OCI-LY3 (cell line): Measurements from ENCODE around the gene NAV2.
A peak's percentile ranks its signal among the peaks of the same experiment; 100 is the strongest.

Experiments
- H2AFZ ChIP-seq: fragments of 200-600, 300-600 bp; shearing (Covaris generic); 2 replicates; pipeline ENCODE4 v1.6.0; 2014; ENCODE audit warnings: antibody characterized with exemption, low read depth, low read length
- H3K27ac ChIP-seq: fragments of 200-600, 300-600 bp; sonication (generic); 2 replicates; pipeline ENCODE4 v1.5.1; 2014; ENCODE audit warnings: mild to moderate bottlenecking, low read length, moderate library complexity, mixed read lengths
- H3K27me3 ChIP-seq: fragments of 200-600, 300-600 bp; sonication (generic); 2 replicates; pipeline ENCODE4 v1.6.1; 2014; ENCODE audit warnings: low read depth, low read length, mixed read lengths
- H3K36me3 ChIP-seq: fragments of 200-600, 300-600 bp; sonication (generic); replicated peaks from 2 replicates; pipeline ENCODE3; 2014; ENCODE audit warnings: low read depth, low read length, mixed read lengths
- H3K4me1 ChIP-seq: fragments of 300-600, 200-600 bp; sonication (generic); 2 replicates; pipeline ENCODE4 v1.6.1; 2014; ENCODE audit warnings: low read length, mixed read lengths
- H3K4me2 ChIP-seq: fragments of 200-600, 300-600 bp; sonication (generic); 2 replicates; pipeline ENCODE4 v1.6.1; 2014; ENCODE audit warnings: low read length, mixed read lengths
- H3K4me3 ChIP-seq: fragments of 300-600, 200-600 bp; sonication (generic); 2 replicates; pipeline ENCODE4 v1.5.1; 2014; ENCODE audit warnings: antibody characterized with exemption, mild to moderate bottlenecking, low read length, moderate library complexity
- H3K79me2 ChIP-seq: fragments of 300-600, 200-600 bp; shearing (Covaris generic); 2 replicates; pipeline ENCODE4 v1.6.1; 2014; ENCODE audit warnings: mild to moderate bottlenecking, low read length, mixed read lengths
- H3K9ac ChIP-seq: fragments of 300-600, 200-600 bp; shearing (Covaris generic); 2 replicates; pipeline ENCODE4 v1.6.0; 2014; ENCODE audit warnings: mild to moderate bottlenecking, low read length, moderate library complexity
- H3K9me3 ChIP-seq: fragments of 200-600, 300-600 bp; shearing (Covaris generic); 2 replicates; pipeline ENCODE4 v1.6.1; 2014; ENCODE audit warnings: low read length, mixed read lengths; ENCODE audit not compliant: insufficient read depth
- H4K20me1 ChIP-seq: fragments of 200-600, 300-600 bp; sonication (generic); 2 replicates; pipeline ENCODE4 v1.6.1; 2016; ENCODE audit warnings: low read length, mixed read lengths; ENCODE audit not compliant: insufficient read depth
- CTCF ChIP-seq: fragments of 200-600, 300-600 bp; sonication (generic); IDR thresholded peaks from 2 replicates; pipeline ENCODE4 v1.5.1; 2014; ENCODE audit warnings: antibody characterized with exemption, low read length, low read depth
- EZH2phosphoT487 ChIP-seq: fragments of 200-600 bp; shearing (Covaris generic); IDR thresholded peaks from 2 replicates; pipeline ENCODE4 v1.6.1; 2018; ENCODE audit warnings: antibody characterized with exemption, mixed run types, low read depth

NAV2 gene

GRCh38 chr11:19808076-19808911 is 95.7 kb downstream of the NAV2 start:
- Histone ChIP-seq H3K4me1 (no peaks in the 10 kb centered on the region), H3K9me3 (no peaks in the 10 kb centered on the region), H3K36me3 (no peaks in the 10 kb centered on the region), H3K27ac (no peak overlapping the region), H3K4me3 (no peak overlapping the region), H3K27me3 (0 out of 2 replicates have a peak, but pooled peaks cover 8% of the 10 kb centered on the region), H3K79me2 (no peaks in the 10 kb centered on the region), H4K20me1 (no peaks in the 10 kb centered on the region), H3K4me2 (no peak overlapping the region), H3K9ac (no peak overlapping the region), H2AFZ (no peak overlapping the region)
- TF ChIP-seq EZH2phosphoT487 (no peak), CTCF (peak; percentile 52)

DNA sequence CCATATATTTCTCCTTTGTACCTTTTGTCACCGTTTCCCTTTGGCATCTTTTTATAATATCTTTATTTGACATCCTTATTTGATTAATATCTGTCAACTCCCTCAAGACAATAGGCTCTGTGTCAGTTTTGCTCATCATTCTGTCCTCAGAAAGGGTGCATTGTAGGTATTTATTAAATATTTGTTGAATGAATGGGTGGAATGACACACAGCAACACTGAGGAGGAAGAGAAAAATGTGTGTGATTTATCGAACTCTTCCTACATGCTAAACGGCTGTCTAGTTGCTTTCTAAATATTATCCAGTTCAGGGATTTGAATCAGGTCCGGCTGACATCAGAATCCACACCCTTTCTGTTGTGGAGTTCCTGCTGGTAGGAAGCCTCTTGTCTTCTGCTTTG is 98.2 kb downstream of the NAV2 start:
- Histone ChIP-seq H3K79me2 (no peaks in the 10 kb centered on the region), H3K4me1 (no peaks in the 10 kb centered on the region), H3K4me3 (no peak overlapping the region), H4K20me1 (no peaks in the 10 kb centered on the region), H3K27ac (no peak overlapping the region), H3K9me3 (no peaks in the 10 kb centered on the region), H2AFZ (no peak overlapping the region), H3K9ac (no peak overlapping the region), H3K4me2 (no peak overlapping the region), H3K36me3 (no peaks in the 10 kb centered on the region), H3K27me3 (peaks cover 3% of the 10 kb centered on the region; the same call in 1 of the 2 replicates)
- TF ChIP-seq CTCF (no peak), EZH2phosphoT487 (no peak)

GRCh38 chr11:19811380-19811779 is 98.7 kb downstream of the NAV2 start:
- TF ChIP-seq CTCF (no peak), EZH2phosphoT487 (no peak)
- peaks cover 3% of the 10 kb centered on the region; the same call in 1 of the 2 replicates for H3K27me3 ChIP-seq
- H3K9ac ChIP-seq: no peak overlapping the region
- H2AFZ ChIP-seq: no peak overlapping the region
- no peaks in the 10 kb centered on the region for H3K79me2 ChIP-seq
- no peaks in the 10 kb centered on the region for H3K4me1 ChIP-seq
- no peaks in the 10 kb centered on the region for H4K20me1 ChIP-seq
- H3K9me3 ChIP-seq: no peaks in the 10 kb centered on the region
- H3K4me3 ChIP-seq: no peak overlapping the region
- no peak overlapping the region for H3K27ac ChIP-seq
- H3K36me3 ChIP-seq: no peaks in the 10 kb centered on the region
- no peak overlapping the region for H3K4me2 ChIP-seq

DNA sequence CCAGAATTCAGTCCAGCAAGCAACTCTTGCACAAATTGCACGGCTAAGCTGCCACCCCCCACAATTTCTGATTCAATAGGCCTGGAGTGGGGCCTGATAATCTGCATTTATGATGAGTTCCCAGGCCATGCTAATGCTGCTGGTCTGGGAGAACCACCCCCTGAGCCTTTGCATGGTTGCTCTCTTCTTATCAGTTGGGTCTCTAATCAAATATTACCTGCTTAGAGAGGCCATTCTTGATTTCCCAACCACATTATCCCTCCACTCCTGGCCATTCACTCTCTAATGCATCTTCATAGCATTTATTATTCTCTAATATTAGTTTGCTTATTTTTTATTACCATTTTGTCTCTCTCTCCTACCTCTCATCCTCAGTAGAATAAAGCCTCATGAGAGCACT is 99.5 kb downstream of the NAV2 start:
- no peak overlapping the region for H3K4me2 ChIP-seq
- no peak overlapping the region for H3K9ac ChIP-seq
- H3K27me3 ChIP-seq: peaks cover 3% of the 10 kb centered on the region; the same call in 1 of the 2 replicates
- H3K9me3 ChIP-seq: no peaks in the 10 kb centered on the region
- no peaks in the 10 kb centered on the region for H3K79me2 ChIP-seq
- no peaks in the 10 kb centered on the region for H3K4me1 ChIP-seq
- no peak overlapping the region for H3K4me3 ChIP-seq
- H3K27ac ChIP-seq: no peak overlapping the region
- H4K20me1 ChIP-seq: no peaks in the 10 kb centered on the region
- no peaks in the 10 kb centered on the region for H3K36me3 ChIP-seq
- TF ChIP-seq EZH2phosphoT487 (no peak), CTCF (no peak)
- H2AFZ ChIP-seq: no peak overlapping the region
